ENCODE data around the gene TRH. TPM values are rescaled to one million over a fixed set of nuclear protein-coding genes. Genes with fewer than 3 reads are reported as not detected.

Gene TRH
- total and polyA plus RNA-seq, 2 donors from 2014 or later, result not detected

- intact Hi-C loops (cut with DNase I), result no loop called here
Observed at GRCh38 chr3:129984125-129984524, 9.6 kb downstream of the TRH start.

GRCh38 chr3:129985113-129985512 is 10.6 kb downstream of the TRH start:
- Histone ChIP-seq H3K9me3 (ENCODE audit: control insufficient read depth in 2 of 3, insufficient read depth in 1 of 3, low read length in 3 of 3) (no peaks in the 10 kb centered on the region), H3K27me3 (ENCODE audit: control insufficient read depth, insufficient read depth, low read length) (peaks cover 2% of the 10 kb centered on the region), H3K9ac (ENCODE audit: low read length in 3 of 3) (no peak overlapping the region), H3K36me3 (ENCODE audit: control insufficient read depth in 2 of 3, insufficient read depth in 3 of 3, low read length in 3 of 3) (no peaks in the 10 kb centered on the region), H3K4me3 (ENCODE audit: low read length in 3 of 3) (no peak overlapping the region), H3K4me1 (ENCODE audit: control insufficient read depth in 2 of 3, insufficient read depth in 2 of 3, low read depth in 1 of 3, low read length in 3 of 3) (no peaks in the 10 kb centered on the region), H3K27ac (ENCODE audit: low read depth in 2 of 2, low read length in 2 of 2) (no peak overlapping the region)
- no peak for DNase-seq
- TF ChIP-seq CTCF (IDR thresholded peaks at IDR 0.05; ENCODE audit: borderline replicate concordance, extremely low read depth, insufficient read depth), result no peak
- no peak for FAIRE-seq
- intact Hi-C loops (cut with DNase I), result no loop called here

More at GRCh38 chr3:129984125-129984524, 9.6 kb downstream of the TRH start:
- Histone ChIP-seq H3K9ac (ENCODE audit: low read length in 3 of 3) (no peak overlapping the region), H3K4me1 (ENCODE audit: control insufficient read depth in 2 of 3, insufficient read depth in 2 of 3, low read depth in 1 of 3, low read length in 3 of 3) (no peaks in the 10 kb centered on the region), H3K4me3 (ENCODE audit: low read length in 3 of 3) (no peak overlapping the region), H3K27ac (ENCODE audit: low read depth in 2 of 2, low read length in 2 of 2) (no peak overlapping the region), H3K27me3 (ENCODE audit: control insufficient read depth, insufficient read depth, low read length) (peaks cover 2% of the 10 kb centered on the region), H3K9me3 (ENCODE audit: control insufficient read depth in 2 of 3, insufficient read depth in 1 of 3, low read length in 3 of 3) (no peaks in the 10 kb centered on the region), H3K36me3 (ENCODE audit: control insufficient read depth in 2 of 3, insufficient read depth in 3 of 3, low read length in 3 of 3) (no peaks in the 10 kb centered on the region)
- DNase-seq, result no peak
- TF ChIP-seq CTCF (IDR thresholded peaks at IDR 0.05; ENCODE audit: borderline replicate concordance, extremely low read depth, insufficient read depth), result no peak
- FAIRE-seq, result no peak

- Histone ChIP-seq H3K4me1 (ENCODE audit: control insufficient read depth in 2 of 3, insufficient read depth in 2 of 3, low read depth in 1 of 3, low read length in 3 of 3) (no peaks in the 10 kb centered on the region), H3K4me3 (ENCODE audit: low read length in 3 of 3) (no peak overlapping the region), H3K27ac (ENCODE audit: low read depth in 2 of 2, low read length in 2 of 2) (no peak overlapping the region), H3K9me3 (ENCODE audit: control insufficient read depth in 2 of 3, insufficient read depth in 1 of 3, low read length in 3 of 3) (no peaks in the 10 kb centered on the region), H3K27me3 (ENCODE audit: control insufficient read depth, insufficient read depth, low read length) (no peaks in the 10 kb centered on the region), H3K9ac (ENCODE audit: low read length in 3 of 3) (no peak overlapping the region), H3K36me3 (ENCODE audit: control insufficient read depth in 2 of 3, insufficient read depth in 3 of 3, low read length in 3 of 3) (no peaks in the 10 kb centered on the region)
- no peak for TF ChIP-seq CTCF (IDR thresholded peaks at IDR 0.05; ENCODE audit: borderline replicate concordance, extremely low read depth, insufficient read depth)
- no peak for FAIRE-seq
- intact Hi-C loops (cut with DNase I), result no loop called here
- DNase-seq, result no peak
Observed at GRCh38 chr3:129988429-129988828, 13.9 kb downstream of the TRH start.

- DNase-seq (peak in 2 of 5 donors; percentile 4 to 54), FAIRE-seq (no peak)
- no peak for TF ChIP-seq CTCF (IDR thresholded peaks at IDR 0.05; ENCODE audit: borderline replicate concordance, extremely low read depth, insufficient read depth)
- no peaks in the 10 kb centered on the region for H3K4me1 ChIP-seq (ENCODE audit: control insufficient read depth in 2 of 3, insufficient read depth in 2 of 3, low read depth in 1 of 3, low read length in 3 of 3)
- H3K9me3 ChIP-seq (ENCODE audit: control insufficient read depth in 2 of 3, insufficient read depth in 1 of 3, low read length in 3 of 3), result no peaks in the 10 kb centered on the region
- H3K27me3 ChIP-seq (ENCODE audit: control insufficient read depth, insufficient read depth, low read length), result no peaks in the 10 kb centered on the region
- intact Hi-C loops (cut with DNase I), result no loop called here
- H3K4me3 ChIP-seq (ENCODE audit: low read length in 3 of 3), result no peak overlapping the region
- H3K9ac ChIP-seq (ENCODE audit: low read length in 3 of 3), result no peak overlapping the region
- H3K27ac ChIP-seq (ENCODE audit: low read depth in 2 of 2, low read length in 2 of 2), result no peak overlapping the region
- H3K36me3 ChIP-seq (ENCODE audit: control insufficient read depth in 2 of 3, insufficient read depth in 3 of 3, low read length in 3 of 3), result no peaks in the 10 kb centered on the region
Observed at GRCh38 chr3:129989414-129989813, 14.9 kb downstream of the TRH start.
